Neutrophil (primary cell): ENCODE measurements around the gene SPEM2.

ENCODE experiments used
- H3K27ac ChIP-seq: fragments of 200-600 bp; sonication (generic); 2 replicates; pipeline ENCODE4 v1.5.1; 2016; ENCODE audit warnings: mild to moderate bottlenecking, moderate library complexity
- H3K27me3 ChIP-seq: fragments of 200-600 bp; sonication (generic); 2 replicates; pipeline ENCODE4 v1.6.0; 2016; ENCODE audit warnings: mild to moderate bottlenecking
- H3K36me3 ChIP-seq: fragments of 200-600 bp; sonication (generic); 2 replicates; pipeline ENCODE4 v1.5.1; 2017
- H3K4me1 ChIP-seq, 2 experiments: fragments of 200-600 bp in 1 of 2; sonication (generic) in 1 of 2; 1 replicate in 1 of 2; 2 replicates in 1 of 2; pipeline versions ENCODE4 v1.5.1 to v1.6.1; 2013 to 2016; ENCODE audit warnings: low read depth in 1 of 2, low read length in 1 of 2, mild to moderate bottlenecking in 1 of 2, moderate library complexity in 1 of 2; ENCODE audit not compliant: control insufficient read depth in 1 of 2, insufficient read depth in 1 of 2
- H3K4me3 ChIP-seq, 2 experiments: fragments of 200-600 bp in 1 of 2; sonication (generic) in 1 of 2; 1 replicate in 1 of 2; 2 replicates in 1 of 2; pipeline ENCODE4 v1.5.1; 2013 to 2016; ENCODE audit warnings: low read depth in 1 of 2, low read length in 1 of 2, mild to moderate bottlenecking in 1 of 2, moderate library complexity in 1 of 2
- H3K9me3 ChIP-seq: fragments of 200-600 bp; sonication (generic); 2 replicates; pipeline ENCODE4 v1.5.1; 2016
- CTCF ChIP-seq: fragments of 200-600 bp; sonication (generic); IDR thresholded peaks from 2 replicates; pipeline ENCODE4 v1.5.1; 2016; ENCODE audit warnings: antibody characterized with exemption

SPEM2 gene

GRCh38 chr17:7476951-7477350 lies 51.5 kb downstream of the SPEM2 start:
- TF ChIP-seq CTCF = no peak
- H3K27ac ChIP-seq = peak overlapping the region; percentile 81
- H3K4me1 ChIP-seq = peaks cover 40 to 47% of the 10 kb centered on the region in 2 experiments
- H3K27me3 ChIP-seq = no peaks in the 10 kb centered on the region
- no peaks in the 10 kb centered on the region for H3K36me3 ChIP-seq
- no peak overlapping the region for H3K4me3 ChIP-seq
- no peaks in the 10 kb centered on the region for H3K9me3 ChIP-seq
